Measurements from ENCODE around the gene IL36B. TPM values are rescaled to one million over a fixed set of nuclear protein-coding genes. Genes with fewer than 3 reads are reported as not detected.

Gene IL36B
- total and polyA plus RNA-seq, 2 experiments from 2014 or later = not detected

- no peak for TF ChIP-seq CTCF (IDR thresholded peaks at IDR 0.05; ENCODE audit: poor library complexity)
- TF ChIP-seq EZH2 (IDR thresholded peaks at IDR 0.05; ENCODE audit: borderline replicate concordance) = no peak
- TF ChIP-seq EZH2phosphoT487 (IDR thresholded peaks at IDR 0.05; ENCODE audit: low read depth, severe bottlenecking, unreplicated experiment) = no peak
- H3K9me3 ChIP-seq (ENCODE audit: low read depth) = peaks cover 9% of the 10 kb centered on the region
- H3K9me2 ChIP-seq (replicated peaks; ENCODE audit: insufficient read depth) = no peaks in the 10 kb centered on the region
- H2AFZ ChIP-seq = no peak overlapping the region
- 69% methylated on average over 2 of the region's 2 CpGs for WGBS (ENCODE audit: low lambda C conversion rate, missing lambda C conversion rate)
- DNase-seq (ENCODE audit: low spot score) = no peak
- H3K79me2 ChIP-seq = no peaks in the 10 kb centered on the region
- no peaks in the 10 kb centered on the region for H4K20me1 ChIP-seq (ENCODE audit: insufficient read depth, poor library complexity, severe bottlenecking)
- no peak overlapping the region for H3K27ac ChIP-seq
- no peak overlapping the region for H3K4me2 ChIP-seq
- H3K27me3 ChIP-seq = no peaks in the 10 kb centered on the region
- H3K4me3 ChIP-seq = no peak overlapping the region
- H3K4me1 ChIP-seq (ENCODE audit: insufficient read depth) = no peaks in the 10 kb centered on the region
- no peaks in the 10 kb centered on the region for H3K36me3 ChIP-seq (replicated peaks; ENCODE audit: insufficient read depth, low read depth)
Measured at GRCh38 chr2:113002677-113003076, 50.0 kb downstream of the IL36B start.

GRCh38 chr2:113000436-113000835, 52.2 kb downstream of the IL36B start:
- Histone ChIP-seq H3K4me2 (no peak overlapping the region), H3K9me3 (ENCODE audit: low read depth) (peaks cover 9% of the 10 kb centered on the region), H3K27me3 (no peaks in the 10 kb centered on the region), H3K36me3 (replicated peaks; ENCODE audit: insufficient read depth, low read depth) (no peaks in the 10 kb centered on the region), H3K9me2 (replicated peaks; ENCODE audit: insufficient read depth) (no peaks in the 10 kb centered on the region), H3K79me2 (no peaks in the 10 kb centered on the region), H3K27ac (no peak overlapping the region), H2AFZ (no peak overlapping the region), H3K4me1 (ENCODE audit: insufficient read depth) (no peaks in the 10 kb centered on the region), H4K20me1 (ENCODE audit: insufficient read depth, poor library complexity, severe bottlenecking) (no peaks in the 10 kb centered on the region), H3K4me3 (no peak overlapping the region)
- WGBS (ENCODE audit: low lambda C conversion rate, missing lambda C conversion rate) = 61% methylated on average over 1 of the region's 1 CpG
- DNase-seq (ENCODE audit: low spot score) = no peak
- no peak for TF ChIP-seq EZH2 (IDR thresholded peaks at IDR 0.05; ENCODE audit: borderline replicate concordance)
- TF ChIP-seq CTCF (IDR thresholded peaks at IDR 0.05; ENCODE audit: poor library complexity) = no peak
- TF ChIP-seq EZH2phosphoT487 (IDR thresholded peaks at IDR 0.05; ENCODE audit: low read depth, severe bottlenecking, unreplicated experiment) = no peak

- DNase-seq (ENCODE audit: low spot score) = no peak
- no peaks in the 10 kb centered on the region for H3K36me3 ChIP-seq (replicated peaks; ENCODE audit: insufficient read depth, low read depth)
- no peak overlapping the region for H3K27ac ChIP-seq
- H3K4me2 ChIP-seq = no peak overlapping the region
- H2AFZ ChIP-seq = no peak overlapping the region
- H3K9me3 ChIP-seq (ENCODE audit: low read depth) = peaks cover 9% of the 10 kb centered on the region
- H3K9me2 ChIP-seq (replicated peaks; ENCODE audit: insufficient read depth) = no peaks in the 10 kb centered on the region
- H3K27me3 ChIP-seq = no peaks in the 10 kb centered on the region
- no peaks in the 10 kb centered on the region for H3K4me1 ChIP-seq (ENCODE audit: insufficient read depth)
- TF ChIP-seq EZH2 (IDR thresholded peaks at IDR 0.05; ENCODE audit: borderline replicate concordance) (no peak), CTCF (IDR thresholded peaks at IDR 0.05; ENCODE audit: poor library complexity) (no peak), EZH2phosphoT487 (IDR thresholded peaks at IDR 0.05; ENCODE audit: low read depth, severe bottlenecking, unreplicated experiment) (no peak)
- H3K79me2 ChIP-seq = no peaks in the 10 kb centered on the region
- no peaks in the 10 kb centered on the region for H4K20me1 ChIP-seq (ENCODE audit: insufficient read depth, poor library complexity, severe bottlenecking)
- no peak overlapping the region for H3K4me3 ChIP-seq
- 78% methylated on average over 1 of the region's 1 CpG for WGBS (ENCODE audit: low lambda C conversion rate, missing lambda C conversion rate)
Measured at GRCh38 chr2:112997151-112997550, 55.5 kb downstream of the IL36B start.

- H3K9me3 ChIP-seq (ENCODE audit: low read depth) = peaks cover 9% of the 10 kb centered on the region
Measured at GRCh38 chr2:112996635-112997034, 56.0 kb downstream of the IL36B start.

More at GRCh38 chr2:112996635-112997034, 56.0 kb downstream of the IL36B start:
- Histone ChIP-seq H3K4me3 (no peak overlapping the region), H3K4me2 (no peak overlapping the region), H2AFZ (no peak overlapping the region), H3K4me1 (ENCODE audit: insufficient read depth) (no peaks in the 10 kb centered on the region), H3K27ac (no peak overlapping the region), H3K9me2 (replicated peaks; ENCODE audit: insufficient read depth) (no peaks in the 10 kb centered on the region), H3K27me3 (no peaks in the 10 kb centered on the region), H4K20me1 (ENCODE audit: insufficient read depth, poor library complexity, severe bottlenecking) (no peaks in the 10 kb centered on the region), H3K36me3 (replicated peaks; ENCODE audit: insufficient read depth, low read depth) (no peaks in the 10 kb centered on the region), H3K79me2 (no peaks in the 10 kb centered on the region)
- 72% methylated on average over 6 of the region's 6 CpGs for WGBS (ENCODE audit: low lambda C conversion rate, missing lambda C conversion rate)
- no peak for DNase-seq (ENCODE audit: low spot score)
- TF ChIP-seq EZH2phosphoT487 (IDR thresholded peaks at IDR 0.05; ENCODE audit: low read depth, severe bottlenecking, unreplicated experiment) (no peak), EZH2 (IDR thresholded peaks at IDR 0.05; ENCODE audit: borderline replicate concordance) (no peak), CTCF (IDR thresholded peaks at IDR 0.05; ENCODE audit: poor library complexity) (no peak)

All from hepatocyte (in vitro differentiated cells).